NCI-H146 treated with DMSO at 0.1 percent for 48 hours (cell line): ENCODE measurements around the gene DAZAP1.

Experiments used
- DNase-seq: peaks from one replicate; lab custom pipeline; 2025; ENCODE audit not compliant: unreplicated experiment; lab: John Stamatoyannopoulos, UW

DAZAP1 gene

DNA sequence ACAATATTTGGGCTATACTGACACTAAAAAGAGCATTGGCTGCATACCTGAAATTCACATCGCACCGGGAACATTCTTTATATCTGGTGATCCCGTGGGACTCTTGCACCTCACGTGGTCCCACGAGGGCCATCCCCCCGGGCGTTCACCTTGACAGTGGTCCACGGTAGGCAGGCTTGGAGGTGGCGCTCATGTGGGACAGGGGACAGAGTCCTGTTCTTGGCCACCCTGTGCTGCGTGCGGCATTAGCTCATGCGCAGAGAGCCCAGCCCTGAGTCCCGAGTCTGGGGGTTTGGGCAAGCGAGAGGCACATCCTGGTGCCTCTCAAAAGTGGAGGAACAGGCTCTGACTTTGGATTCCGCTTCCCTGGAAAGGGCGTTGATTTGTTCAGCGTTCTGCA lies 13.5 kb upstream of the DAZAP1 start:
- DNase-seq = no peak

DNA sequence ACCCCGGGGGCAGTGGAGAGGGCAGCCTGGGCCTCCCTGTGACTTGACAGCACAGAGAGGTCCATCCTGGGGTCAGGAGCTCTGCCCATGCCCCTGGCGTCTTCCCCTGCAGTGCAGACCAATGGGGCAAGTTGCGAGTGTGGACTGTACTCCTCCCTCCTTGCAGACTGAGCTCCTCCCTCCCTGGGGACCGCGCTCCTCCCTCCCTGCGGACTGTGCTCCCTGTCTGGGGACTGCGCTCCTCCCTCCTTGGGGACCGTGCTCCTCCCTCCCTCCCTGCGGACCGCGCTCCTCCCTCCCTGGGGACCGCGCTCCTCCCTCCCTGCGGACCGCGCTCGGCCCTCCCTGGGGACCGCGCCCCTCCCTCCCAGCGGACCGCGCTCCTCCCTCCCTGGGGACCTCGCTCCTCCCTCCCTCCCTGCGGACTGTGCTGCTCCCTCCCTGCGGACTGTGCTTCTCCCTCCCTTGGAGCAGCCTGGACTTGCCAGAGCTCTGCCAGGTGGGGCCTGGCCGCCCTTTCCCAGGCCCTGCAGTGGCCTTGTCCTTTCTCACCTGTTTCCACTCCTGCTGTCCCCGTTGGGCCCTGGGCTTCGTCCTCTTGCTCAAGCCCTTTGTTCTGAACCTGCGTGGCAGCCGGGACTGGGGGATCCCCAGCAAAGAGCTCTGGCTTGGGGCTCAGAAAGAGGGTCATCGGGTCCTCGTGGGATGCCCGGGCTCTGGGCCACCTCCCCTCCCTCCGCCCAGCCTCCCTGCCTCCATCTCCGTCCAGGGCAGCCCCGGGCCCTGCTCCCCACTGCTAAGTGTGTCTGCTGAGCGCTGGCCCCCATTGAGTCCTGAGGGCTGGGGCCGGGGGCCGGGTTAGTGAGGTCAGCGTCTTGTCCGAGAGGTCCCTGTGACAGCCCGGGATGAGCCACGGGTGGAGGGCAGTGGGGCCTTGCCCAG lies 12.9 kb upstream of the DAZAP1 start:
- no peak for DNase-seq

DNA sequence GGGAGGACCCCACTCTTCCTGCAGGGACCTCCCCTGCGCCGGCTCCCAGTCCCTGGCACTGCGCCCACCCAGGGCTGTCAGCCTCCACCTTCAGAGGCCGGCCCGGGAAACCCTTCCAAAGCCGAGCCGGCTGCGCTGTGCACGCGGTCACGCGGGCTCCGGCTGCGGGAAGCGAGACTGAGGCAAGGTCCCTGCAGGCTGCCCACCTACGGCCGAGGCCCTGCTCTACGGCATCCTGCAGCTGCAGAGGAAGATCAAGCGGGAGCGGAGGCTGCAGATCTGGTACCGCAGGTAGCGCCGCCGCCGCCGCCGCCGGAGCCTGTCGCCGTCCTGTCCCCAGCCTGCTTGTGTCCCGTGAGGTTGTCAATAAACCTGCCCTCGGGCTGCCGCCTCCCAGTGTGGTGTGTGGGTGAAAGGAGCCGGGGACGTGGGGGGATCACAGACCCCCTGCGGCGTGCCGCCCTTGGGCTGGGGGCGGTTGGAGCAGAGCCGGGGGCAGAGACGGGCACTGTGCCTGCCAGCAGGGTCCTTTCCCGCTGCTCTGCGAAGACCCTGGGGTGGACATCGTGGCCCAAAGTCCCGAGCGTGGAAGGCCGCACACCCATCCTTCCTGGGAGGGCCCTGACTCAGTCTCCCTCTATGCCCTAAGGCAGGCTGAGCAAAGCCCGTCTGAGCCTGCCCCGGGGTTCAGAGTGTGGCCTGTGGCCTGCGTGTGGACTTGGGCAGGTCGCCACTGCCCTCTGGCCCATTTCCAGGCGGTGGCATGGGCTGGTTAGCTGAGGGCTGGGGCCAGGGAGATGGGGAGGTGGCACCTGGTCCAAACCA lies 12.0 kb upstream of the DAZAP1 start:
- DNase-seq = no peak

DNA sequence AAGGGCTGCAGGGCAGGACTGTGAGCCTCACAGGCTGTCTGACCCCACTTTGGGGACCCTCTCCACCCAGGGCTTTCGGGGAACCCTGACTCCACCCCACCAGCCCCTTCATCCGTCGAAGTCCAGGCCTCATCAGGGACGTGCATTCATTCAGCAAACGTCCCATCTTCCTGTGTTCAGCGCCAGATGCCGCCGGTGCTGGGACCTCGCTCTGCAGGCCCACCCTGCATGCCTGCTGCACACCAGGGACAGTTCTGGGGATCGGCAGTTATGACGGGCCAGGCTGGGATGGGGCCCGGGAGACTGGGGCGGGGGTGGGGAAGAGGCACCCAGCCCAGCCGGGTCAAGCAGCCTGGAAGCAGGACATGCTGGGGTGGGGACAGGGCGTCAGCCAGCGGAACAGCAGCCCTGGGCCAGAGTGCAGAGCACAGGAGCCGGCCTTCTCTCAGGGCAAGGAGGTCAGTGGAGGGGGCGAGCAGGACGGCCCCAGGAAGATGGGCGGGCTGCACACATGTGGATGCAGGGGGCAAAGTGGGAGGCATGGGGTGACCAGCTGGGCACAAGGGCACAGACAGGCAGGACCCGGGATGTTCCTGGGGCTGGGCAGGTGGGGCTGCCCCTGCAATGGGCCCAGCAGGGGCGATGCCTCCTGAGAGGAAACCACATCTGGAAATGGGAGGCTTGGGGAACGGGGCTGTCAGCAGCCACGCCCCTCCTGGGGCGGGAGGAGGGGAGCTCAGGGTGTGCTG lies 11.2 kb upstream of the DAZAP1 start:
- DNase-seq = no peak

DNA sequence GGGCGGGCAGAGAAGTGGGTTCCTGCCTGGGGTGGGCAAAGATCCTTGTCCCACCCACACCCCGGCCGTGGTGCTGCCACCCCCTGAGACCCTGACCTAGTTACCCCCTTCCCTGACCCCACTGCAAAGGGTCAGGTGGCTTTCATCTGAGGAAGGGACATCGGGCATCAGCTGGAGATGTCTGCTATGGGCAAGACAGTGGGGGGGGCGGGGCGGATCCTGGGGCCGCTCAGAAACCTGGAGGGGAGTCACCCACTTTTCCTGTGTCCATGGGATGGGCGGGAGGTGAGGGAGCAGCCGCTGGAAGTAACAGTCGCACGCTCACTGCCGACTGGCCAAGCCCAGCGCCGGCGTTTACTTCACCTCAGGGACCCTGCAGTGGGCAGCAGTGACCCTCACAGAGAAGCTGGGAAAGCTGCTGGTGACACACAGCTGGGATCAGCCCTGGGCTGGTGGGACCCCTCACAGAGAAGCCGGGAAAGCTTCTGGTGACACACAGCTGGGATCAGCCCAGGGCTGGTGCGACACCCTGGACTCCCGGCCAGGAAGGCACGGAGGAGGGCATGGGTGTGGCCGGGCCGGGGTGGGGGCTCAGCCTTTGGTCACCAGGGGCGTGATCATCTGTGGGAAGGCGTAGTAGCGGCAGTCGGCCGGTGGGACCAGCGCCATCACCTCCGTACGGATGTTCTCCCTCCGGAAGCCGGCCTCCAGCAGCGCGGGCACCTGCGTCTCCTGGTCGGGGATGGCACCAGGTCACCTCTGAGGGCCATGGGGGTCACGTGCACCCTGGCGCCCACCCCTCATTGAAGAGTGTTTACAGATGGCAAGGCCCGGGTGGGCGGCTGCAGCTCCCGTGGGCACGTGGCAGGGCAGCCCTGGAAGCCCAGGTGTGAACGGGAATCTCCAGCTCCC lies 10.4 kb upstream of the DAZAP1 start:
- DNase-seq = no peak

DNA sequence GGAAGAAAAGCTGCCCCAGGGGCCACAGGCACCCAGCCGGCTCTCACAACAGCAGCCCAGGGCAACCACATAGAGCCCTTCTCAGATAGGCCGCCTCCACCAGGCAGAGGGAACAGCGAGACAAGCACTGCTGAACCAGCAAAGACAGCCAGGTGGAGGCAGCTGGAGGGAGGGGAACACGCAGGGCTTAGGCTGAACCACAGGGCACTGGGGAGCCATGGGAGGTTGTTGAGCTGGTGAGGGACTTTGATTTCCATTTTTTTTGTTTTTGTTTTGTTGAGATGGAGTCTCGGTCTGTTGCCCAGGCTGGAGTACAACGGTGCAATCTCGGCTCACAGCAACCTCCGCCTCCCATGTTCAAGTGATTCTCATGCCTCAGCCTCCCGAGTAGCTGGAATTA lies 9.5 kb upstream of the DAZAP1 start:
- no peak for DNase-seq

DNA sequence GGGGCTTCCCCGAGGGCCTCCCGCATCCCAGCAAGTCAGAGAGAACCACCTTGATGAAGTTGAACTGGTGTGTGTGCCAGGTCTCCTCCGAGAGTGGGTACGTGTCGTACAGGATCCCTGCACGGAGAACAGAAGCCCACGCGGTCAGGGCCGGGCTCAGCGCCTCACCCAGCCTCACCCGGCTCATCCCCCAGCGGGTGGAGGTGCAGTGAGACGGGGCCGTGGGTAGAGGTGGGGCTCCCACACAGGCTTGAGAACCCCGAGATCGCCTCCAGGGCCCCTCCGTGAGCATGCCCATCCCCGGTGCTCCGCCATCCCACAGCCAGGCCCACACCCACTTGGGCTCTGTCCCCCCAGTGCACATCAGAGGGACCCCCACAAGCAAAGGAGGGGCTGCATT lies 8.3 kb upstream of the DAZAP1 start:
- DNase-seq = no peak

DNA sequence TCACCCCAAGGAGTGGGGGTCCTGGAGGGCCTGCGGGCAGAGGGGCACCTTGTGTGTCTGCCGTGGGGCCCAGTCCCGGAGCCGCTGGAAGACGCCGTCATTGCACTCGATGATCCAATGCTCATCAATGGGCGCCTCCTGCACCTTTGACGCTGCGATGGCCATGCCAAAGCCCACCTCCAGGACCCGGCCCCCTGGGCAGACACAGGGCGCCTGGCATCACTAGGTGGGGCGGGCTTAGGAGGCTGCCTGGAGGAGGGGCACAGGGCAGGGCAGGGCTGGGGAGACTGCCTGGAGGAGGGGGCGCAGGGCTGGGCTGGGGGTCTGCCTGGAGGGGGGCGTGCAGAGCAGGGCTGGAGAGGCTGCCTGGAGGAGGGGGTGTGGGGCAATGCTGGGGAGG lies 7.6 kb upstream of the DAZAP1 start:
- no peak for DNase-seq

DNA sequence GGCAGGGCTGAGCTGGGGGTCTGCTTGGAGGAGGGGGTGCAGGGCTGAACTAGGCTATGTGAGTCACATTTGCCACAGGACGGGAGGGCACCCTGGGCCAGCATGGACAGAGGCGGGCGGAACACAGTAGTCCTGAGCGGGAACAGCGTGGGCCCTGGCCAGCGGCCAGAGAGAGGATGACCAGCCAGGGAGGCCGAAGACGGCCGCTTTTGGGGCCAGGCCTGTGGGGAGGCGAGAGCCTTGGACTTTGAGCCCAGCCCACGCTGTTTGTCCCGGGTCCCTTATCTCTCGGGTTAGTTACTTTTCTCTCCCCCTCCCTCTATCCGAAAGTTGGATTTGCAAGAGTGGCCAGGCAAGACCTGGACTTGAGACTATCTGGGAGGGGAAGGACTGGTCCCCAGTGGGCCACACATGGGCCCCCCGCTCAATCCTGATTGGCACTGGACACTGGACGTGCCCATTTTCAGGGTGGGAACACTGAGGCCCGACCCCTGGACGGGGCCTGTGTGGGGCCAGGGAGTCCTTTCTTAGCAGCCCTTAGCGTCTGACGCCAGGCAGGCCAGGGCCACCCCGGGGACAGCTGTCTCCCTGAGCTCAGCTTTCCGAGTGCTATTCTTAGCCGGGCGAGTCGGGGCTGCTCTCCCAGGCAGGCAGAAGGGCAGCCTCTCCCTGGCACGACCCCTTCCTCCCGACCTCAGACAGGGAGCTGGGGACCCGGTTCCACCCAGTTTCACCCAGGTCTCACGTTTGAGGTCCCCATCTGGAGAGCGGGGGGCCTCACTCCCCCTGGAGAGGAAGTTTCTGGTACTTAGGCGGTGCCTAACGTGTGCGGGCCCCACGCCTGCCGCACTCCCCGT lies 6.9 kb upstream of the DAZAP1 start:
- DNase-seq = no peak

DNA sequence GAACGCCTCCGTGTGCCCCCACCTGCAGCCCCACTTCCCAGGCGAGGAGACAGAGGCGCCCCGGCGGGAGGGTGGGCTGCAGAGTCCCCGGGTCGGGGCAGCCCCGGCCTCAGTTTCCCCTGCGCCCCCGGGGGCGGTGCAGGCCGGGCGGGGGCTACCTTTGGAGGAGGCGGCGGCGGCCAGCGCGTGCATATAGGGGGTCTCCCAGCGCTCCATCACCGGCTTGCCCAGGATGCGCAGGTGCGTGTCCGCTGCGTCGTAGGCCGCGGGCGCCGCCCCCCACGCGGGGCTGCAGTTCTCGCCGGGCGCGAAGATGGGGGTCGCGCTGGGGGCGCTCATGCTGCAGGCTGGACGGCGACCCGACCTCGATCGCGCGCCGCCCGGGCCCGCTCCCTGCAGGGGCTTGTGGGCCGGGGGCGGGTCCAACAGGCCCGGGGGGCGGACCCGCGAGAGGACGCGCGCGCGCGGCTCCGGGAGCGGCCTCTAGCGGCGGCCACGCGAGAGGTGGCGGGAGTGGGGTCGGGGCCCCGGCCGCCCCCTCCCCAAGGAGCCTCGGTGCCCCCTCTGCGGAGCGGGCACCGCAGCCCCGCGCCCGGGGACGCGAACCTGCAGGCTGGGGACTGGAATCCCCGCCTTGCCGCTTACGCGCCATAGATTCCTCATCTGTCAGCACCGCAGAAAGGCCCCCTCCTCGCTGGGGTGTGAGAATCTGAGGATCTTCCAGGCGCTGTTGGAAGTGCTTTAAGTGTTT lies 6.1 kb upstream of the DAZAP1 start, which contains the start of gene GAMT:
GAMT (minus strand) TSS at position 405 of the 751 bp plus-strand sequence; CDS start at position 339, 66 bp downstream.
- DNase-seq = no peak

DNA sequence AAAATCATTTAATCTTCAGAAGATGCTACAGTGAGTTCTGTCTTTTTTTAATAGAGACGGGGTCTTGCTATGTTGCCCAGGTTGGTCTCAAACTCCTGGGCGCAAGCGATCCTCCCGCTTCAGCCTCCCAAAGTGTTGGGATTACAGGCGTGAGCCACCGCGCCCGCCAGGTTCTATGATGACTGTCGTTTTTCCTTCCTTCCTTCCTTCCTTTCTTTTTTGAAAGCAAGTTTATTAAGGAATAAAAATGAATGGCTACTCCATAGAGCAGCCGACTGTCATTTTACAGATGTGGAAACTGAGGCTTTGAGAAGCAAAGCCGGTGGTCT lies 5.5 kb upstream of the DAZAP1 start:
- no peak for DNase-seq

DNA sequence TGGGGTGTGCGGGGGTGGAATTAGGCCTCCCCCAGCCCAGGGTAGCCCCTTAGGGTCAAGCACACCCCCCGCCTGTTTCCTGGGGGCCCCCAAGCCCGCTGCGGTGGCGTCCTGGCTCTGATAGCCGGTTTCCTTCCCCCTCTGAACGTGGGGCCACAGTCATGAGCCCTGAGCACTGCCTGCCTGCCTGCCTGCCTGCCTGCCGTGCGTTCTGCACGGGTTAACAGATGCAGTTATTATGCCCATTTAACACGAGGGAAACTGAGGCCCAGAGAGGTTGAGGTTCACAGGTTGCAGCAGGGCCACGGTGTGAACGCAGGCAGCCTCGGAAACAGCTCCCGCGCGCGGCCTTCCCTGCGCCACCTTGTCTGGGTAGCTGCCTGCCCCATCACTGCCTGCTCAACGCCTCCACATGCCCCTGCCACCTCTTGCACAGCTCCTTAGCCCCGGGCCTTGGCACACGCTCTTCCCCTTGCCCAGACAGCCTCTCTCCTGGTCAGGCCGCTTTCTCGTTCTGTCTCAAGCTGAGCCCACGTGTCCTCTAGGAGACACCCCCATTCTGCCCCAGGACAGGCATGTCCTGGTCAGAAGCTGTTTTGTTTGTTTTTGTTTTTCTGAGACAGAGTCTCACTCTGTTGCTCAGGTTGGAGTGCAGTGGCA lies 4.8 kb upstream of the DAZAP1 start:
- DNase-seq = no peak

DNA sequence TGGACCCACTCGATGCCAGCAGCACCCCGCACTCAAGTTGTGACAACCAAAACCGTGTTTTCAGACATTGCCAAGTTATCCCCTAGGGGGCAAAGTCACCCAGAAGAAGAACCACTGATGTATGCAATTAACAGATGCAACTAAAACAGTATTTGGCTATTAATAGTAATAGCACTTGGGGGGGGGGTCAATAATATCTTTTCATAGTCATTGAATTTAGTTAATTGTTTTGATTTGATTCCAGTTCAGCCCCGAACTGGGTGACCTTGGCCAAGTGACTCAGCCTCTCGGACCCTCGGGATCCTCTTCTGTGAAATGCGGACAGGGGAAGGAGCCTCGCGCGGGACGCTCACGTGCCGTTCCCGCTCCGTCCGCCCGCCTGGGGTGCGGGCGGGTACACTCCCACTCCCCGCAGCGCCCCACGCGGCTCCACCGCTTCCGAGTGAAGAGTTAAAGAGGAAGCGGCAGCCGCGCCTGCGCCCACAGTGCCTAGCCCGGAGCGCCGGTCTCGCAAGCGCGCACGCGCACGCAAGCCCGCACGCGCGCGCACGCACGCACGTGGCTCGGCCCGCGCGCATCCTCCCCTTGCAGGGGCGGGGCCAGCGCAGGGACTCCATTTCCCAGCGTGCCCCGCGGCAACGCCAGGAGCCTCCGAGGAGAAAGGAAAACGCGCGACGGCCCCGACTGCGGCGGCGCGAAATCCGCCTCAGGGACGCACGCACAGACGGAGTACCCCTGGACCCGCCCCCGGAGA lies 435 bp upstream of the DAZAP1 start:
- peak; percentile 63 for DNase-seq

DNA sequence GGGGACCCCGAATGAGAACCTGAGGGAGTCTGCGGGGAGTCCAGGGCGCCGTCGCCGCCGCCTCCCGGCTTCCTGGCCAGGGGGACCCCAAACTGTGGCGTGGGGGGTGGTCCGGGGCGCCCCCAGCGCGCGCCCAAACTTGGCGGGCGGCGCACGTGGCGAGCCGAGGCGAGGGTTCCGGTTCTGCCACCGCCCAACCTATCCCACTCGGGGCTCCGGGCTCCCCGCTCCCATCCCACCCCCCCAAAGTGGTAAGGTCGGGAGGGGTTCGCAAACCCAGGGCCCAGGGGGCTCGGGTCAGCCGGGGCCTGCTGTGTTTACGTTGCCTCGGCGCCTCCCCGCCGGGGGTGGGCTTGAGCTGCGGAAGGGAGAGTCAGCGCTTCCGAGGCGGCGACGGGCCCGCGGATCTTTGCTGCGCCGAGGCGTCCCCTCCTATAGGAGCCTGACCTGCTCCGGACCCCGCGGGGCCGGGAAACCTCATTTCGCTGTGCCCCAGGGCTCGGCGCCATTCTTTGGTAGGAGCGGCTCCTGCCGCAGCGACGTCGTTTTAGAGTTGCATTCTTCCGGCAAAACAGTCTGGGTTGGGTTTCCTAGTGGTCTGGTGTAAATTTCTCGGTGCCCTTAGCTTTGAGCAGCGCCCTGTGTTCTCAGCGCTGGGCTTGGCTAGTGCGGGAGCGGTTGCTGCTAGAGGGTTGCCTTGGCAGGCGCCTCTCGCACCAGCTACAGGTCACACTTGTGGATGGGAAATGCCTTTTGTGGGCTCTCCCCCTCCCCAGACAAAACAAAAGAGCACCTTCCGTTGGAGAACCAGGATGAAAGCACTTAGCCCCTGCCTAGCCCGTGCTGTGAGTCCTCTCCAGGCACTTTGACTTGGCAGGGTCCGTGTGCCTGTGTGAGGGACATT lies 1.2 kb downstream of the DAZAP1 start:
- no peak for DNase-seq

DNA sequence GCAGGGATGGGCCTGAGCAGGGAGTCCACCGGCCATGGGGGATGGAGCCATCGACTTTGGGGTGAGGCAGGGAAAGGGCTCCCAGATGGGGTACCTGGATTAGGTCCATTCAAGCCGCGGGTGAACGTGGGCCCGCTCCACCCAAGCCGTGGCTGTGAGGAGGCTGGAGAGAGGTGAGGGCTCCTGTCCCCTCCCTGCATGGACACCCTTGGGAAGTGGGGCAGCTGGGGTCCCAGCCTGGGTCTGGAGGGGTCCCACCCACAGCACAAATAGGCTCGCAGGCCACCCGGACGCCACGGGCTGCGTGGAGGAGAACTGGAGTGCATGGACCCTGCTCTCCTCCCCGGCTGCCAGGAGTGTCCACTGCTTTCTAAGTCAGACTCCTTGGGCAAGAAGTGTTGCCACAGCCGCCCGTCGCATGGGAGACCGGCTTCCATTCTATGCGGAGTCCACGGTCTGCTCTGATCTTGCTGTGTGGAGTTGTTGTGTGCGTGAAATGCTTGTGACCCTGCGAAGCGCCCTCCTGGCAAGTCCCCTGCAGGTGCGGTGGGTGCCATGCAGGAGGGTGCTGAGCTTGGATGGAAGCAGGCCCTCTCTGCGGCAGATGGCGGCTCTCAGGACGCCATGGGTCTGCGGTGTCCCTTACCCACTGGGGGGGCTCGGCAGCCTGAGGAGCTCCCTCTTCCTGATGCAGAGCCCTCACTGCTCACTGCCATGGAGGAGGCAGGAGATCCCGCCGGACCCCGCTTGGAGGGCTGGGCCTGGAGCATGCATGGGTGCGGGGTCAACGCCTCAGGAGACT lies 2.0 kb downstream of the DAZAP1 start:
- DNase-seq = no peak
